ENCODE measurements around the gene PPME1. TPM values are rescaled to one million over a fixed set of nuclear protein-coding genes. Genes with fewer than 3 reads are reported as not detected.

The PPME1 gene
- total RNA-seq, 2 donors from 2014 or later = 41.1 to 45.7 TPM

GRCh38 chr11:74235121-74235520 lies 64.0 kb downstream of the PPME1 start:
- DNase-seq (ENCODE audit: low spot score) = no peak
- Histone ChIP-seq H3K4me1 (replicated peaks) (no peaks in the 10 kb centered on the region), H3K9me3 (no peaks in the 10 kb centered on the region), H3K36me3 (peaks cover 0 to 5% of the 10 kb centered on the region in 2 donors), H3K4me3 (no peak overlapping the region), H3K27ac (no peak overlapping the region), H3K27me3 (replicated peaks; ENCODE audit: insufficient read depth) (no peaks in the 10 kb centered on the region)
- intact Hi-C loops (cut with DNase I) = no loop called here
- TF ChIP-seq CTCF (IDR thresholded peaks at IDR 0.05) (no peak), POLR2AphosphoS5 (IDR thresholded peaks at IDR 0.05) (no peak), POLR2A (IDR thresholded peaks at IDR 0.05) (no peak)
- WGBS = 93% methylated on average over 4 of the region's 4 CpGs

GRCh38 chr11:74237541-74237940 lies 66.5 kb downstream of the PPME1 start:
- Histone ChIP-seq H3K36me3 (no peaks in the 10 kb centered on the region), H3K27ac (no peak overlapping the region), H3K9me3 (no peaks in the 10 kb centered on the region), H3K27me3 (replicated peaks; ENCODE audit: insufficient read depth) (no peaks in the 10 kb centered on the region), H3K4me3 (no peak overlapping the region), H3K4me1 (replicated peaks) (no peaks in the 10 kb centered on the region)
- WGBS = 86% methylated on average over 2 of the region's 2 CpGs
- intact Hi-C loops (cut with DNase I) = no loop called here
- DNase-seq (ENCODE audit: low spot score) = no peak
- TF ChIP-seq POLR2A (IDR thresholded peaks at IDR 0.05) (no peak), CTCF (IDR thresholded peaks at IDR 0.05) (no peak), POLR2AphosphoS5 (IDR thresholded peaks at IDR 0.05) (no peak)

- 28% methylated on average over 1 of the region's 1 CpG for WGBS
- H3K36me3 ChIP-seq = no peaks in the 10 kb centered on the region
Measured at GRCh38 chr11:74238243-74238642, 67.2 kb downstream of the PPME1 start.

GRCh38 chr11:74248469-74248868 lies 77.4 kb downstream of the PPME1 start:
- no peak overlapping the region for H3K4me3 ChIP-seq
- intact Hi-C loops (cut with DNase I) = loop anchor here (10.0 kb wide), 1 partner anchor 284 kb away; no protein-coding TSS in a partner anchor
- no peaks in the 10 kb centered on the region for H3K4me1 ChIP-seq (replicated peaks)
- TF ChIP-seq POLR2AphosphoS5 (IDR thresholded peaks at IDR 0.05) (no peak), POLR2A (IDR thresholded peaks at IDR 0.05) (no peak)
- H3K27ac ChIP-seq = no peak overlapping the region
- H3K27me3 ChIP-seq (replicated peaks; ENCODE audit: insufficient read depth) = no peaks in the 10 kb centered on the region
- no peaks in the 10 kb centered on the region for H3K9me3 ChIP-seq
- H3K36me3 ChIP-seq = peaks cover 0 to 3% of the 10 kb centered on the region in 2 donors
- no peak for DNase-seq (ENCODE audit: low spot score)
- WGBS = 84% methylated on average over 1 of the region's 1 CpG

More at GRCh38 chr11:74238243-74238642, 67.2 kb downstream of the PPME1 start:
- no peak overlapping the region for H3K4me3 ChIP-seq
- no peak overlapping the region for H3K27ac ChIP-seq
- H3K9me3 ChIP-seq = no peaks in the 10 kb centered on the region
- TF ChIP-seq POLR2AphosphoS5 (IDR thresholded peaks at IDR 0.05) = no peak
- no peak for TF ChIP-seq POLR2A (IDR thresholded peaks at IDR 0.05)
- no peak for TF ChIP-seq CTCF (IDR thresholded peaks at IDR 0.05)
- no peak for DNase-seq (ENCODE audit: low spot score)
- intact Hi-C loops (cut with DNase I) = no loop called here
- H3K4me1 ChIP-seq (replicated peaks) = no peaks in the 10 kb centered on the region
- H3K27me3 ChIP-seq (replicated peaks; ENCODE audit: insufficient read depth) = no peaks in the 10 kb centered on the region

- Histone ChIP-seq H3K27ac (no peak overlapping the region), H3K27me3 (replicated peaks; ENCODE audit: insufficient read depth) (no peaks in the 10 kb centered on the region), H3K4me1 (replicated peaks) (no peaks in the 10 kb centered on the region), H3K4me3 (no peak overlapping the region), H3K36me3 (peaks cover 0 to 3% of the 10 kb centered on the region in 2 donors), H3K9me3 (no peaks in the 10 kb centered on the region)
- DNase-seq (ENCODE audit: low spot score) = no peak
- 94% methylated on average over 2 of the region's 2 CpGs for WGBS
- TF ChIP-seq POLR2A (IDR thresholded peaks at IDR 0.05) (no peak), POLR2AphosphoS5 (IDR thresholded peaks at IDR 0.05) (no peak), CTCF (IDR thresholded peaks at IDR 0.05) (no peak)
- intact Hi-C loops (cut with DNase I) = loop anchor here (10.0 kb wide), 1 partner anchor 285 kb away; no protein-coding TSS in a partner anchor
Measured at GRCh38 chr11:74249496-74249895, 78.4 kb downstream of the PPME1 start.

All from prostate gland (tissue), 2 donors.